GM21528 (cell line): ENCODE measurements around the gene WNK4.

Source experiments
- ATAC-seq: cut with Tn5 transposase; IDR thresholded peaks from one replicate; pipeline ENCODE4 v1.9.1; 2021; ENCODE audit warnings: mild to moderate bottlenecking, moderate library complexity; ENCODE audit not compliant: unreplicated experiment, low FRiP score

The WNK4 gene

GRCh38 chr17:42795465-42795864 is 15.1 kb downstream of the WNK4 start:
- no peak for ATAC-seq

GRCh38 chr17:42796066-42796758 is 15.8 kb downstream of the WNK4 start:
- ATAC-seq = no peak

- ATAC-seq = no peak
These were observed 16.9 kb downstream of the WNK4 start for GRCh38 chr17:42797067-42798007.

GRCh38 chr17:42798011-42798382 is 17.6 kb downstream of the WNK4 start:
- no peak for ATAC-seq

- ATAC-seq = peak; percentile 70
These were observed 18.3 kb downstream of the WNK4 start, which contains the start of the genes CNTD1 and COA3 for GRCh38 chr17:42798383-42799380. Gene CNTD1, plus strand, starts transcription at chr17:42798861. Its CDS starts 207 bp downstream, at chr17:42799068. Gene COA3, minus strand, starts transcription at chr17:42798704. Its CDS starts 23 bp downstream, at chr17:42798681.

GRCh38 chr17:42803074-42803883 is 22.9 kb downstream of the WNK4 start:
- no peak for ATAC-seq

- no peak for ATAC-seq
These were observed 24.5 kb downstream of the WNK4 start for GRCh38 chr17:42804918-42805367.

- ATAC-seq = no peak
These were observed 25.8 kb downstream of the WNK4 start for GRCh38 chr17:42806249-42806648.

GRCh38 chr17:42809250-42809649 is 28.8 kb downstream of the WNK4 start:
- no peak for ATAC-seq

- ATAC-seq = no peak
These were observed 34.4 kb downstream of the WNK4 start for GRCh38 chr17:42814633-42815399.

GRCh38 chr17:42817866-42818265 is 37.5 kb downstream of the WNK4 start:
- no peak for ATAC-seq

- ATAC-seq = no peak
These were observed 38.0 kb downstream of the WNK4 start for GRCh38 chr17:42818379-42818778.

- no peak for ATAC-seq
These were observed 39.6 kb downstream of the WNK4 start for GRCh38 chr17:42819939-42820535.

GRCh38 chr17:42821176-42821575 is 40.8 kb downstream of the WNK4 start:
- ATAC-seq = no peak

GRCh38 chr17:42827472-42827871 is 47.1 kb downstream of the WNK4 start:
- ATAC-seq = no peak

- no peak for ATAC-seq
These were observed 50.6 kb downstream of the WNK4 start for GRCh38 chr17:42830971-42831370.

- ATAC-seq = no peak
These were observed 52.0 kb downstream of the WNK4 start for GRCh38 chr17:42832213-42832933.
